Left ventricle myocardium inferior (tissue), 1 donor: ENCODE measurements around the gene RAB4A. TPM values are rescaled to one million over a fixed set of nuclear protein-coding genes. Genes with fewer than 3 reads are reported as not detected.

Experiments
- DNase-seq: peaks from one replicate; pipeline ENCODE4 v3.0.0-alpha.2; 2020
- H3K27ac ChIP-seq: fragments of 200-600 bp; replicated peaks from 2 replicates; pipeline ENCODE4 v1.8.0; 2021
- H3K27me3 ChIP-seq: fragments of 200-600 bp; 2 replicates; pipeline ENCODE4 v1.8.0; 2021; ENCODE audit warnings: low read depth
- H3K36me3 ChIP-seq: fragments of 200-600 bp; 2 replicates; pipeline ENCODE4 v1.8.0; 2021
- H3K4me1 ChIP-seq: fragments of 200-600 bp; 2 replicates; pipeline ENCODE4 v1.8.0; 2021
- H3K4me3 ChIP-seq: fragments of 200-600 bp; 2 replicates; pipeline ENCODE4 v1.8.0; 2021; ENCODE audit warnings: mild to moderate bottlenecking, moderate library complexity
- H3K9me3 ChIP-seq: fragments of 200-600 bp; replicated peaks from 2 replicates; pipeline ENCODE4 v1.8.0; 2021
- CTCF ChIP-seq: fragments of 200-600 bp; IDR thresholded peaks from 2 replicates; pipeline ENCODE4 v1.8.0; 2021; ENCODE audit warnings: antibody characterized with exemption, mild to moderate bottlenecking, borderline replicate concordance
- intact Hi-C: fragments of 100-400 bp; cut with micrococcal nuclease; formaldehyde crosslinking; loops from one replicate; pipeline ENCODE4 v1.11.0; 2022
- total RNA-seq: library from RNA; stranded (reverse); fragmentation: NEBNext Ultra II Directional; extraction: Animal tissue kit (Norgen Biotek cat#: 25700); gene quantifications from one replicate; pipeline ENCODE4 v1.2.1, GENCODE V29; 2021
- donor health status: DM: no; HTN: yes; CAD: no; lungs with severe emphysema.

The RAB4A gene
- total RNA-seq, 1 donor from 2014 or later, result 132 TPM

GRCh38 chr1:229252228-229252984 is 18.5 kb upstream of the RAB4A start:
- H3K9me3 ChIP-seq, result no peaks in the 10 kb centered on the region
- intact Hi-C loops, result no loop called here
- TF ChIP-seq CTCF, result no peak
- H3K27me3 ChIP-seq, result no peaks in the 10 kb centered on the region
- DNase-seq, result no peak
- H3K36me3 ChIP-seq, result no peaks in the 10 kb centered on the region
- H3K4me3 ChIP-seq, result no peak overlapping the region
- H3K27ac ChIP-seq, result no peak overlapping the region
- H3K4me1 ChIP-seq, result peaks cover 8% of the 10 kb centered on the region

GRCh38 chr1:229253151-229253974 is 17.5 kb upstream of the RAB4A start:
- no peaks in the 10 kb centered on the region for H3K9me3 ChIP-seq
- TF ChIP-seq CTCF, result no peak
- no peaks in the 10 kb centered on the region for H3K36me3 ChIP-seq
- intact Hi-C loops, result no loop called here
- no peak overlapping the region for H3K27ac ChIP-seq
- H3K4me3 ChIP-seq, result no peak overlapping the region
- no peaks in the 10 kb centered on the region for H3K27me3 ChIP-seq
- H3K4me1 ChIP-seq, result peaks cover 12% of the 10 kb centered on the region
- DNase-seq, result no peak

GRCh38 chr1:229254910-229255541 is 15.9 kb upstream of the RAB4A start:
- Histone ChIP-seq H3K4me1 (peaks cover 15% of the 10 kb centered on the region), H3K9me3 (no peaks in the 10 kb centered on the region), H3K27ac (no peak overlapping the region), H3K27me3 (no peaks in the 10 kb centered on the region), H3K4me3 (no peak overlapping the region), H3K36me3 (no peaks in the 10 kb centered on the region)
- intact Hi-C loops, result loop anchor here (5.0 kb wide), 1 partner anchor 227 kb away; no protein-coding TSS in a partner anchor
- no peak for DNase-seq
- TF ChIP-seq CTCF, result peak; percentile 54

- intact Hi-C loops, result loop anchor here (5.0 kb wide), 1 partner anchor 224 kb away; no protein-coding TSS in a partner anchor
- Histone ChIP-seq H3K4me1 (peaks cover 6% of the 10 kb centered on the region), H3K36me3 (no peaks in the 10 kb centered on the region), H3K9me3 (no peaks in the 10 kb centered on the region), H3K27me3 (no peaks in the 10 kb centered on the region), H3K4me3 (no peak overlapping the region), H3K27ac (no peak overlapping the region)
- DNase-seq, result peak; percentile 26
- TF ChIP-seq CTCF, result peak; percentile 89
These were observed 12.7 kb upstream of the RAB4A start for GRCh38 chr1:229258031-229258756.

- H3K9me3 ChIP-seq, result no peaks in the 10 kb centered on the region
- TF ChIP-seq CTCF, result no peak
- H3K27ac ChIP-seq, result no peak overlapping the region
- no peaks in the 10 kb centered on the region for H3K27me3 ChIP-seq
- no peaks in the 10 kb centered on the region for H3K36me3 ChIP-seq
- no peak overlapping the region for H3K4me3 ChIP-seq
- intact Hi-C loops, result loop anchor here (5.0 kb wide), 1 partner anchor 224 kb away; no protein-coding TSS in a partner anchor
- H3K4me1 ChIP-seq, result peaks cover 6% of the 10 kb centered on the region
- no peak for DNase-seq
These were observed 12.2 kb upstream of the RAB4A start for GRCh38 chr1:229258757-229259060.
